ENCODE measurements around the gene NRCAM.

Gene NRCAM

GRCh38 chr7:108434010-108434409 is 22.2 kb downstream of the NRCAM start:
- TF ChIP-seq CTCF (IDR thresholded peaks at IDR 0.05; ENCODE audit: control extremely low read depth, extremely low read depth, low read depth, missing control alignments), result no peak
- no peak for DNase-seq (ENCODE audit: extremely low spot score)
- POLR2A ChIA-PET, result no interaction called here
- CTCF ChIA-PET, result interaction anchor here (1.3 to 2.4 kb wide), 4 partner anchors 11 to 288 kb away, joined by 3 to 7 read pairs (median 4); no protein-coding TSS in a partner anchor

GRCh38 chr7:108431099-108431498 is 25.1 kb downstream of the NRCAM start:
- ChIA-PET CTCF (interaction anchor here (0.6 to 2.4 kb wide), 15 partner anchors 8 to 252 kb away, joined by 3 to 9 read pairs (median 3); no protein-coding TSS in a partner anchor), POLR2A (no interaction called here)
- DNase-seq (ENCODE audit: extremely low spot score), result no peak
- no peak for TF ChIP-seq CTCF (IDR thresholded peaks at IDR 0.05; ENCODE audit: control extremely low read depth, extremely low read depth, low read depth, missing control alignments)

GRCh38 chr7:108430664-108431063 is 25.6 kb downstream of the NRCAM start:
- no peak for TF ChIP-seq CTCF (IDR thresholded peaks at IDR 0.05; ENCODE audit: control extremely low read depth, extremely low read depth, low read depth, missing control alignments)
- ChIA-PET CTCF (interaction anchor here (0.9 to 2.4 kb wide), 13 partner anchors 7 to 252 kb away, joined by 3 to 9 read pairs (median 4); no protein-coding TSS in a partner anchor), POLR2A (no interaction called here)
- DNase-seq (ENCODE audit: extremely low spot score), result no peak

GRCh38 chr7:108427766-108428165 is 28.5 kb downstream of the NRCAM start:
- ChIA-PET CTCF (interaction anchor here (1.9 to 2.0 kb wide), 2 partner anchors 13 to 25 kb away, joined by 4 to 6 read pairs; no protein-coding TSS in a partner anchor), POLR2A (no interaction called here)
- no peak for TF ChIP-seq CTCF (IDR thresholded peaks at IDR 0.05; ENCODE audit: control extremely low read depth, extremely low read depth, low read depth, missing control alignments)
- no peak for DNase-seq (ENCODE audit: extremely low spot score)

GRCh38 chr7:108425714-108426275 is 30.4 kb downstream of the NRCAM start:
- no peak for DNase-seq (ENCODE audit: extremely low spot score)
- CTCF ChIA-PET, result interaction anchor here (1.1 kb wide), 1 partner anchor 27 kb away, joined by 3 read pairs; no protein-coding TSS in a partner anchor
- TF ChIP-seq CTCF (IDR thresholded peaks at IDR 0.05; ENCODE audit: control extremely low read depth, extremely low read depth, low read depth, missing control alignments), result no peak
- POLR2A ChIA-PET, result no interaction called here

- CTCF ChIA-PET, result interaction anchor here (1.3 to 4.9 kb wide), 8 partner anchors 8 to 73 kb away, joined by 3 to 24 read pairs (median 8); no protein-coding TSS in a partner anchor
- no peak for DNase-seq (ENCODE audit: extremely low spot score)
- POLR2A ChIA-PET, result interaction anchor here (1.3 to 1.6 kb wide), 2 partner anchors 15 to 25 kb away, joined by 3 to 5 read pairs; no protein-coding TSS in a partner anchor
- no peak for TF ChIP-seq CTCF (IDR thresholded peaks at IDR 0.05; ENCODE audit: control extremely low read depth, extremely low read depth, low read depth, missing control alignments)
Measured at GRCh38 chr7:108424013-108424412, 32.2 kb downstream of the NRCAM start.

Measured in GM10248 (cell line).